MCF 10A (cell line): ENCODE results near the gene ILDR1. TPM values are rescaled to one million over a fixed set of nuclear protein-coding genes. Genes with fewer than 3 reads are reported as not detected.

ENCODE experiments used
- BruUV-seq: library from RNA; stranded (reverse); fragments of 400-500 nt; replicated peaks from 2 replicates; lab custom pipeline; 2021; lab: Mats Ljungman, UMichigan
- CTCF ChIA-PET: fragments of 300-600 bp; sonication (Branson Sonifier 250); formaldehyde crosslinking; extraction: SDS; loops from one replicate; lab custom pipeline; 2021; ENCODE audit warnings: antibody characterized with exemption, inconsistent platforms; lab: Yijun Ruan, JAX
- POLR2A ChIA-PET: fragments of 300-600, 350-650 bp; sonication (Branson Sonifier 250); formaldehyde crosslinking; extraction: SDS; loops from one replicate; lab custom pipeline; 2020; ENCODE audit warnings: antibody characterized with exemption, inconsistent platforms; lab: Yijun Ruan, JAX
- DNase-seq: peaks from one replicate; pipeline ENCODE4 v3.0.0-alpha.2; 2018; ENCODE audit not compliant: unreplicated experiment
- H3K27ac Mint-ChIP-seq: one replicate; pipeline ENCODE4 v1.8.0; 2022; ENCODE audit warnings: mild to moderate bottlenecking, low read depth, mixed read lengths; ENCODE audit not compliant: unreplicated experiment
- H3K27me3 Mint-ChIP-seq: one replicate; pipeline ENCODE4 v1.8.0; 2022; ENCODE audit warnings: mixed read lengths; ENCODE audit not compliant: insufficient read depth, unreplicated experiment
- H3K36me3 Mint-ChIP-seq: one replicate; pipeline ENCODE4 v1.8.0; 2022; ENCODE audit warnings: mild to moderate bottlenecking, moderate library complexity, mixed read lengths; ENCODE audit not compliant: insufficient read depth, unreplicated experiment
- H3K4me1 Mint-ChIP-seq: one replicate; pipeline ENCODE4 v1.8.0; 2022; ENCODE audit warnings: mixed read lengths; ENCODE audit not compliant: insufficient read depth, unreplicated experiment
- H3K4me3 Mint-ChIP-seq: one replicate; pipeline ENCODE4 v1.8.0; 2022; ENCODE audit warnings: mild to moderate bottlenecking, moderate library complexity, mixed read lengths; ENCODE audit not compliant: unreplicated experiment
- H3K9me3 Mint-ChIP-seq: one replicate; pipeline ENCODE4 v1.8.0; 2022; ENCODE audit warnings: mixed read lengths; ENCODE audit not compliant: unreplicated experiment
- intact Hi-C: fragments of 100-400 bp; cut with micrococcal nuclease; formaldehyde crosslinking; loops from 2 replicates; pipeline ENCODE4 v1.14.1; 2022
- total RNA-seq: library from RNA; stranded (reverse); gene quantifications from 2 replicates; pipeline ENCODE4 v1.2.3, GENCODE V29; 2022
- TF ChIP-seq, protein P1 (sequence below): fragments of 200-600 bp; IDR thresholded peaks from one replicate; pipeline ENCODE4 v1.8.0; 2022; ENCODE audit warnings: antibody characterized with exemption, mild to moderate bottlenecking; ENCODE audit not compliant: unreplicated experiment

ILDR1 gene
- total RNA-seq, 1 experiment from 2014 or later = 0.23 TPM

- TF ChIP-seq, protein P1, sequence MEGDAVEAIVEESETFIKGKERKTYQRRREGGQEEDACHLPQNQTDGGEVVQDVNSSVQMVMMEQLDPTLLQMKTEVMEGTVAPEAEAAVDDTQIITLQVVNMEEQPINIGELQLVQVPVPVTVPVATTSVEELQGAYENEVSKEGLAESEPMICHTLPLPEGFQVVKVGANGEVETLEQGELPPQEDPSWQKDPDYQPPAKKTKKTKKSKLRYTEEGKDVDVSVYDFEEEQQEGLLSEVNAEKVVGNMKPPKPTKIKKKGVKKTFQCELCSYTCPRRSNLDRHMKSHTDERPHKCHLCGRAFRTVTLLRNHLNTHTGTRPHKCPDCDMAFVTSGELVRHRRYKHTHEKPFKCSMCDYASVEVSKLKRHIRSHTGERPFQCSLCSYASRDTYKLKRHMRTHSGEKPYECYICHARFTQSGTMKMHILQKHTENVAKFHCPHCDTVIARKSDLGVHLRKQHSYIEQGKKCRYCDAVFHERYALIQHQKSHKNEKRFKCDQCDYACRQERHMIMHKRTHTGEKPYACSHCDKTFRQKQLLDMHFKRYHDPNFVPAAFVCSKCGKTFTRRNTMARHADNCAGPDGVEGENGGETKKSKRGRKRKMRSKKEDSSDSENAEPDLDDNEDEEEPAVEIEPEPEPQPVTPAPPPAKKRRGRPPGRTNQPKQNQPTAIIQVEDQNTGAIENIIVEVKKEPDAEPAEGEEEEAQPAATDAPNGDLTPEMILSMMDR = no peak
- Mint-ChIP-seq H3K27ac (no peak overlapping the region), H3K9me3 (no peaks in the 10 kb centered on the region), H3K4me3 (no peak overlapping the region), H3K36me3 (no peaks in the 10 kb centered on the region), H3K27me3 (no peaks in the 10 kb centered on the region), H3K4me1 (peaks cover 19% of the 10 kb centered on the region)
- intact Hi-C loops = no loop called here
- DNase-seq = no peak
- ChIA-PET POLR2A (no interaction called here), CTCF (interaction anchor here (0.7 kb wide), 1 partner anchor 432 kb away, joined by 3 read pairs; no protein-coding TSS in a partner anchor)
- BruUV-seq = no TSS peak
Observed at GRCh38 chr3:121975702-121976302, 46.2 kb downstream of the ILDR1 start.

GRCh38 chr3:121974601-121975111, 47.4 kb downstream of the ILDR1 start:
- ChIA-PET POLR2A (interaction anchor here (0.6 to 1.9 kb wide), 9 partner anchors 13 to 429 kb away, joined by 3 to 10 read pairs (median 4); partner anchors contain the start of genes EAF2, IQCB1 and POLQ), CTCF (interaction anchor here (0.5 to 1.0 kb wide), 3 partner anchors 10 to 354 kb away, joined by 3 to 4 read pairs (median 4); no protein-coding TSS in a partner anchor)
- no peaks in the 10 kb centered on the region for H3K27me3 Mint-ChIP-seq
- H3K4me1 Mint-ChIP-seq = peaks cover 19% of the 10 kb centered on the region
- peak overlapping the region; percentile 78 for H3K27ac Mint-ChIP-seq
- H3K4me3 Mint-ChIP-seq = no peak overlapping the region
- no peaks in the 10 kb centered on the region for H3K9me3 Mint-ChIP-seq
- TF ChIP-seq, protein P1 = no peak
- H3K36me3 Mint-ChIP-seq = no peaks in the 10 kb centered on the region
- BruUV-seq = no TSS peak
- DNase-seq = peak; percentile 43
- intact Hi-C loops = no loop called here

DNA sequence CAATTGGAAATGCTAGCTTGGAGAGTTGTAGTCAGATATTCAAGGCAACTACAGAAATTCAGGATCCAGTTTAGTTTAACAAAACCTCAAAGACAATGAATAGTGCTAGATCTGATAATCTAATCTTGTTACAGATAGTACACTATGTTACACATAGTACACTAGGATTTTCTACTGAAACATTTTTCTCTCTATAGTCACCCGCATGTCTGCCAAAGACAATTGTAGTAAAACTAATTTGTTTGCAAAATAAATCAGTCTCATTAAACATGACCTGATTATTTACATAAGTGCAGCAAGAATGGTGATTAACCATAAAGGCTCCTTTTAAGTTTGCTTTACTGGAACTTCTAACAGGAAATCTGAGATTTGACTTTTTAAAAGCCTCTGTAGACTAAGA, 52.0 kb downstream of the ILDR1 start:
- Mint-ChIP-seq H3K9me3 (no peaks in the 10 kb centered on the region), H3K36me3 (no peaks in the 10 kb centered on the region), H3K27me3 (no peaks in the 10 kb centered on the region), H3K4me1 (peaks cover 15% of the 10 kb centered on the region), H3K27ac (peak overlapping the region; percentile 24), H3K4me3 (no peak overlapping the region)
- BruUV-seq = no TSS peak
- intact Hi-C loops = no loop called here
- TF ChIP-seq, protein P1 = no peak
- no peak for DNase-seq
- ChIA-PET CTCF (interaction anchor here (2.9 kb wide), 1 partner anchor 26 kb away, joined by 11 read pairs; no protein-coding TSS in a partner anchor), POLR2A (interaction anchor here (1.3 kb wide), 1 partner anchor 10 kb away, joined by 4 read pairs; no protein-coding TSS in a partner anchor)

DNA sequence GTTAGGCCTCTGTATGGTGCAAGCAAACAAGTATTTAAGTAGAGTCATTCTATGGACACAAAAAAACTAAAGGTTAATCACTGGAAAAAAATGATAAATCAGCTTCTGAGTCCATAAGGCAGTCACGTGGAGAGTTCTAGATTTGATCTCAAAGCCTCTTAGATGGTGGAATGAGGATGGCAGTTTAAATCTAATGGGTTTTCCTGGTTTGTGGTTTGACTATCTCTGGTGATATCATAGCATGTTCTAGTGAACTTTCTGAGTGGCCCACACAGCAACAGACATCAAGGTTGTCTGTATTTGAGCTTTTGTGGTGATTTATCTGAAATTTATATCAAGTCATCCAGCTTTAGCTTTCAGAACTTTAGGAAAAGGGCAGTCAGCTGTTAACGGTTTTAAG, 52.4 kb downstream of the ILDR1 start:
- Mint-ChIP-seq H3K4me1 (peaks cover 15% of the 10 kb centered on the region), H3K36me3 (no peaks in the 10 kb centered on the region), H3K9me3 (no peaks in the 10 kb centered on the region), H3K27ac (peak overlapping the region; percentile 24), H3K27me3 (no peaks in the 10 kb centered on the region), H3K4me3 (no peak overlapping the region)
- intact Hi-C loops = no loop called here
- CTCF ChIA-PET = interaction anchor here (0.6 to 2.9 kb wide), 2 partner anchors 26 to 28 kb away, joined by 3 to 11 read pairs; no protein-coding TSS in a partner anchor
- BruUV-seq = no TSS peak
- TF ChIP-seq, protein P1 = no peak
- POLR2A ChIA-PET = interaction anchor here (1.3 kb wide), 1 partner anchor 10 kb away, joined by 4 read pairs; no protein-coding TSS in a partner anchor
- DNase-seq = no peak
